NCI-H1436 treated with DMSO at 0.1 percent for 48 hours (cell line): ENCODE results near the gene SNX11.
A peak's percentile ranks its signal among the peaks of the same experiment; 100 is the strongest.

Experiments
- DNase-seq: peaks from one replicate; lab custom pipeline; 2025; lab: John Stamatoyannopoulos, UW

Gene SNX11

GRCh38 chr17:48162306-48162934 lies 54.9 kb downstream of the SNX11 start:
- DNase-seq: no peak

DNA sequence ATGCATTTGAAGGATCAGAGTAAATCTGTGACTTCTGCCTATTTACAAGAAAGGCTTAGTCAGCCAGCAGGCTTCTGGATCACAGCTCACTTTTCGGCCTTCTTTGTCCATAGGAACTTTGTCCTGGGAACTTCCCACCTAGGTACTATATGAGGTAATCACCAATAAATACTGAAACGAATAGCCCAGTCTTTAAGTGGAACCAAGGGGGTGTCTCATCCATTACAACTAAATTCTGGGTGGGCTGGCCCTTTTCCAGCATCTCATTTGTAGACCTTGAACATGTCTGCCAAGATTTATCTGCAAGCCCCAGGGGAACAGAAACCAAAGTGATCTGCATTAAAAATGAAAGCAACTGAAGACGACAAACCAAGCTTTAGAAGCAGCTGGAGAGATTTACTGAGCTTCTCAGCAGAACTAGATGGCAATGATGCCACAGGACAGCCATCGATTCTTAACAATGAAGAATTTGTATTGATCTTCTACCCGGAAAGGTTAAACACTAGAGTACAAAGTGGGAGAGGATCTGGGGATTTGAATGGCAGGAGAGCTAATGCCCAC lies 55.5 kb downstream of the SNX11 start:
- peak; percentile 8 for DNase-seq

GRCh38 chr17:48163809-48164208 lies 56.2 kb downstream of the SNX11 start:
- DNase-seq: no peak

GRCh38 chr17:48169926-48170325 lies 62.4 kb downstream of the SNX11 start:
- DNase-seq: no peak
